ENCODE results near the gene TNPO1. TPM values are rescaled to one million over a fixed set of nuclear protein-coding genes. Genes with fewer than 3 reads are reported as not detected.

Gene TNPO1
- total RNA-seq, 1 donor from 2014 or later = 72.7 TPM

DNA sequence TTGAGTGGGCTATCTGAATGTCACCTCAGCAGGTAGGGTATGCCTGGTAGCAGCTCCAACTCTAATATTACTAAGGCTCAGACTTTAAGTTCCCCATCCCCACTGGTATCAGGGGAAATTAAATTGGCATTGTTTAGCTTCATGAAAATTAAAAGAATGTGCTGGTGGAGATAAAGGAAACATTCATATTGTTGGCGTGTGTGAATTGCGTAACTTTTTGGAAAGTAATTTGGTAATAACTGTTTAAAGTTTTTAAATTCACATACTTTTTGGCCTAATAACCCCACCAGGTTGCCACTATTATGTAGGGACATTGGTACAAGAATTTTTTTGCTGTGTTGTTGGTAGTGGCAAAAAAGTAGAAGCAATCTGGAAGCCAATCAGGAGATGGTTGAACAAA is 29.4 kb downstream of the TNPO1 start:
- Histone ChIP-seq H3K4me1 (peaks cover 74% of the 10 kb centered on the region), H3K27me3 (no peaks in the 10 kb centered on the region), H3K36me3 (no peaks in the 10 kb centered on the region), H3K27ac (no peak overlapping the region), H3K9me3 (no peaks in the 10 kb centered on the region), H3K4me3 (no peak overlapping the region)
- DNase-seq (ENCODE audit: extremely low spot score in 2 of 2) = no peak
- intact Hi-C loops (cut with DNase I) = no loop called here
- TF ChIP-seq, protein P1, sequence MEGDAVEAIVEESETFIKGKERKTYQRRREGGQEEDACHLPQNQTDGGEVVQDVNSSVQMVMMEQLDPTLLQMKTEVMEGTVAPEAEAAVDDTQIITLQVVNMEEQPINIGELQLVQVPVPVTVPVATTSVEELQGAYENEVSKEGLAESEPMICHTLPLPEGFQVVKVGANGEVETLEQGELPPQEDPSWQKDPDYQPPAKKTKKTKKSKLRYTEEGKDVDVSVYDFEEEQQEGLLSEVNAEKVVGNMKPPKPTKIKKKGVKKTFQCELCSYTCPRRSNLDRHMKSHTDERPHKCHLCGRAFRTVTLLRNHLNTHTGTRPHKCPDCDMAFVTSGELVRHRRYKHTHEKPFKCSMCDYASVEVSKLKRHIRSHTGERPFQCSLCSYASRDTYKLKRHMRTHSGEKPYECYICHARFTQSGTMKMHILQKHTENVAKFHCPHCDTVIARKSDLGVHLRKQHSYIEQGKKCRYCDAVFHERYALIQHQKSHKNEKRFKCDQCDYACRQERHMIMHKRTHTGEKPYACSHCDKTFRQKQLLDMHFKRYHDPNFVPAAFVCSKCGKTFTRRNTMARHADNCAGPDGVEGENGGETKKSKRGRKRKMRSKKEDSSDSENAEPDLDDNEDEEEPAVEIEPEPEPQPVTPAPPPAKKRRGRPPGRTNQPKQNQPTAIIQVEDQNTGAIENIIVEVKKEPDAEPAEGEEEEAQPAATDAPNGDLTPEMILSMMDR (IDR thresholded peaks at IDR 0.05) = no peak
- TF ChIP-seq POLR2AphosphoS5 (IDR thresholded peaks at IDR 0.05; ENCODE audit: insufficient read depth in 1 of 2, low read depth in 1 of 2) (no peak), POLR2A (IDR thresholded peaks at IDR 0.05) (no peak)

- Histone ChIP-seq H3K4me1 (peaks cover 74% of the 10 kb centered on the region), H3K9me3 (no peaks in the 10 kb centered on the region), H3K27ac (no peak overlapping the region), H3K27me3 (no peaks in the 10 kb centered on the region), H3K4me3 (no peak overlapping the region), H3K36me3 (no peaks in the 10 kb centered on the region)
- intact Hi-C loops (cut with DNase I) = no loop called here
- DNase-seq (ENCODE audit: extremely low spot score in 2 of 2) = no peak
- no peak for TF ChIP-seq POLR2A (IDR thresholded peaks at IDR 0.05)
- TF ChIP-seq, protein P1 (IDR thresholded peaks at IDR 0.05) = no peak
- TF ChIP-seq POLR2AphosphoS5 (IDR thresholded peaks at IDR 0.05; ENCODE audit: insufficient read depth in 1 of 2, low read depth in 1 of 2) = no peak
Measured at GRCh38 chr5:72846483-72846882, 30.0 kb downstream of the TNPO1 start.

GRCh38 chr5:72847439-72847838 is 31.0 kb downstream of the TNPO1 start:
- TF ChIP-seq POLR2A (IDR thresholded peaks at IDR 0.05) (no peak), POLR2AphosphoS5 (IDR thresholded peaks at IDR 0.05; ENCODE audit: insufficient read depth in 1 of 2, low read depth in 1 of 2) (no peak)
- TF ChIP-seq, protein P1 (IDR thresholded peaks at IDR 0.05) = no peak
- no peak for DNase-seq (ENCODE audit: extremely low spot score in 2 of 2)
- peak overlapping the region; percentile 69 to 74 for H3K4me3 ChIP-seq
- no peaks in the 10 kb centered on the region for H3K9me3 ChIP-seq
- peaks cover 76% of the 10 kb centered on the region for H3K4me1 ChIP-seq
- no peak overlapping the region for H3K27ac ChIP-seq
- intact Hi-C loops (cut with DNase I) = no loop called here
- H3K36me3 ChIP-seq = no peaks in the 10 kb centered on the region
- H3K27me3 ChIP-seq = no peaks in the 10 kb centered on the region

- no peaks in the 10 kb centered on the region for H3K36me3 ChIP-seq
- peak overlapping the region; percentile 69 to 74 for H3K4me3 ChIP-seq
- peak in 1 of 2 donors; percentile 83 for TF ChIP-seq POLR2A (IDR thresholded peaks at IDR 0.05)
- TF ChIP-seq, protein P1 (IDR thresholded peaks at IDR 0.05) = peak in 1 of 3 experiments; percentile 12
- TF ChIP-seq POLR2AphosphoS5 (IDR thresholded peaks at IDR 0.05; ENCODE audit: insufficient read depth in 1 of 2, low read depth in 1 of 2) = peak; percentile 78 to 96
- peaks cover 76% of the 10 kb centered on the region for H3K4me1 ChIP-seq
- H3K27ac ChIP-seq = peak overlapping the region; percentile 82
- intact Hi-C loops (cut with DNase I) = no loop called here
- H3K9me3 ChIP-seq = no peaks in the 10 kb centered on the region
- DNase-seq (ENCODE audit: extremely low spot score in 2 of 2) = peak in 1 of 2 donors; percentile 92
- no peaks in the 10 kb centered on the region for H3K27me3 ChIP-seq
Measured at GRCh38 chr5:72847989-72848473, 31.6 kb downstream of the TNPO1 start.
